Measurements from ENCODE around the gene ZNF23.
A peak's percentile ranks its signal among the peaks of the same experiment; 100 is the strongest.
"Not testable (repeated sequence)": the region's sequence is repeated elsewhere in the genome, so short reads cannot be mapped to it uniquely, and the experiment has no call there.

Gene ZNF23

DNA sequence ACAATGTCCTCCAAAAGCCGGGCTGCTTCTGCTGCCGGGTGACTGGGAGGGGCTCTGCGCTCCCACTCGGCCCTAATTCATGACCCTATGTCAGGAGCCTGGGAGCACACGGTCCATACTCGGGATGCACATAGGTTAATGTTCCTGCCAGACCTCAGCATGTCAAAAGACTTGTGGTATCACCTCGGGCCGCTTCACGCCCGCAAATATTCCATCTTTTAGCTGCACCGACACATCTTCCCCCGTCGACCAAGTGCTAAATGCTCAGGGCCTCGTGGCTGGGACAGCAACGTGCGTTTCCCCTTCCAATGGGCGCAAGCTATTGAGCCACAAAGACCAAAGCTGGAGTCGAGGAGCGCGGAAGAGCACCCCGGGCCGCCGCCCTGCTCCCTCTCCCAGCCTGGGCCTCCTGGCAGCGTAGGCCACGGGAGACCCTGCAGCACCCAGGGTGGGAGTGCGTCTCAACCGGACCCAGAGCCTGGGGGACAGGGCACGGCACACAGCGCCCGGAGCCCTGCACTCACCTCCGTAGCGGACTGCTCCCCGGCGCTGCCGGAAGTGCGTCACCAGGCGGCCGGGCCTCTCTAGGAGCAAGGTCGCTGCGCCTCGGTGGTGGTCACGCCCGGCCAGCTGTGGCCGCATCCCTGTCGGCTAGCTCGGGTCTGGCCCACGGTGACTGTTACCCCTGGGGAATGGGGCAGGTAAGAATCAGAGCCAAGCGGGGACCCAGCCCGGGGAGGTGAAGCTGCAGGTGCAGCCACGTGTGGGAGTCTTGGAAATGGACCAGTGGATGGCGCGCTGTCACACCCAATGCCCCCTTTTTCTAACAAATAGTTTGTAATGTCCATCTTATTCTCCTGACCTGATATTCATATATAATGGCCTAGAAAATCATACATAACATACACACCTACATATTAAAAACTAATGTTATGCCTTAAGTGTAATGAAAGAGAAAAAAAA is at the start of gene ZNF23:
TSS of gene ZNF23 (minus strand) at position 562 of the 963 bp plus-strand sequence. CDS start 5,451 bp downstream, outside the sequence.
- DNase-seq (ENCODE audit: low read depth): peak; percentile 55

DNA sequence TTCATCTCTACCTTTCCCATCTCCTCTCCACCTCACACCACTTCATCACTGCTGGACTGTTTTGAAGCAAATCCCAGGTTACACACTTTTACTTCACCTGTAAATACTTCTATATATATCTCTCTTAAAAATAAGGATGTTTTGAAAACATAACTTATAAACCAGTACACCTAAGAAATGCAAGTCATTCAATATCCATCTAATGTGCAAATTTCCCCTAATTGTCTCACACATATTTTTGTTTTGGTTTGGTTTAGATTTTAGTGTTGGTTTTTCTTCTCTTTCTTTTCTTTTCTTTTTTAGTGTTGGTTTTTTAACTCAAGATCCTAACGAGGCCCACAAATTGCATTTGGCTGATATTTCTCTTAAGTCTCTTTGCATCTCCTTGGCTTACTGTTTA is 45.0 kb upstream of the ZNF23 start:
- no peak for DNase-seq (ENCODE audit: low read depth)

DNA sequence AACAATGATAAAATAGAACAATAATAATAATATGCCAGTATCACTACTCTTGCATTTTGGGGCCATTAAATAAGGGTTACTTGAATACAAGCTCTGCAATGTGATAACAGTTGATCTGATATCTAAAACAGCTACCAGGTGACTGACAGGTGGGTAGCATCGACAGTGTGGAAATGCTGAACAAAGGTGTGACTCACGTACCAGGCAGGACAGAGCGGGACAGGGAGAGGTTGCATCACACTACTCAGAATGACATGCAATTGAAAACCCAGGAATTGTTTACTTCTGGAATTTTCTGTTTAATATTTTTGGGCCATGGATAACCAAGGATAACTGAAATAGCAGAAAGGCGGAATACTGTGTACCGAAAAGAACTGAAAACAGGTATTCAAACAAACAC is 42.9 kb upstream of the ZNF23 start:
- no peak for DNase-seq (ENCODE audit: low read depth)

DNA sequence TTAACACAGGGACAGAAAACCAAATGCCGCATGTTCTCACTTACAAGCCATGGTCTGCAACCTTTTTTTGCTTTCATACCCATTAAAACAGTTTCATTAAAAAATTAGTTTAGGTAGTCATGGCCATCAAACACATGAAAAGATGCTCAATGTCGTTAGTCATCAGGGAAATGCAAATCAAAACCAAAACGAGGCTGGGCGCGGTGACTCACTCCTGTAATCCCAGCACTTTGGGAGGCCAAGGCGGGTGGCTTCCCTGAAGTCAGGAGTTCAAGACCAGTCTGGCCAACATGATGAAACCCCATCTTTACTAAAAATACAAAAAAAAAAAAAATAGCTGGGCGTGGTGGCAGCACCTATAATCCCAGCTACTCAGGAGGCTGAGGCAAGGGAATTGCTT is 42.0 kb upstream of the ZNF23 start:
- DNase-seq (ENCODE audit: low read depth): not testable (repeated sequence)

DNA sequence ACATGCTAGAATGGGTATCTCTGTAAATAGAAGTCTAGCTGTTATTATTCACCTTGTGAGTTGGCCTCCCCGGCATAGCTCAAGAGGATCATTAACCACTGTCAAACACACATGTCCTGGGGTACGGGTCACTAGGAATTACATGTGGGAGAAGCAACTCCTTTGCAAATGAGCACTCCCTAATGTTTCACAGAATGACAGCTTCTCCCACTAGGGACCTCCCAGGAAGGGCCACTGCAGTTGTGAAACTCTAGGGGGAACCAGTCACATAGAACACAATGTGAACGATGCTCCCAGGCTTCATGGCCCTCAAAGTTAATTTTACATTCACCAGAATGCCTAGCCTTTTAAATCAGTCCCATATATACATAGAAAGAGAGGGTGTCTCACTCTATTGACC is 39.5 kb upstream of the ZNF23 start:
- DNase-seq (ENCODE audit: low read depth): no peak

DNA sequence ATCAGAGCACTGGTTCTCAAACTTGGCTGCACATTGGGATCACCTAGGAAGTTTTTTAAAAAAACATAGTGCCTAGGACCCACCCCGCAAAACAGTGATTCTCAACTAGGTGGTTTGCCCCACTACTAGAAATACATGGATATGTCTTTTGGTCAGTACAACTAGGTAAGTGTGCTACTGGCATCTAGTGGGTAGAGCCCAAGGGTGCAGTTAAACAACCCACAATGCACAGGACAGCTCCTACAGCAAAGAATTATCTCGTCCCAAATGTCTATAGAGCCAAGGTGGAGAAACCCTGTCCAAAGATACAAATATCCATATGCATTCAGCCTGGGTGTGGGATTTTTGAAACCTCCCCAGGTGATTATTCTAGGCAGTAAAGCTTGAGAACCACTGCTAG is 38.9 kb upstream of the ZNF23 start:
- DNase-seq (ENCODE audit: low read depth): no peak

DNA sequence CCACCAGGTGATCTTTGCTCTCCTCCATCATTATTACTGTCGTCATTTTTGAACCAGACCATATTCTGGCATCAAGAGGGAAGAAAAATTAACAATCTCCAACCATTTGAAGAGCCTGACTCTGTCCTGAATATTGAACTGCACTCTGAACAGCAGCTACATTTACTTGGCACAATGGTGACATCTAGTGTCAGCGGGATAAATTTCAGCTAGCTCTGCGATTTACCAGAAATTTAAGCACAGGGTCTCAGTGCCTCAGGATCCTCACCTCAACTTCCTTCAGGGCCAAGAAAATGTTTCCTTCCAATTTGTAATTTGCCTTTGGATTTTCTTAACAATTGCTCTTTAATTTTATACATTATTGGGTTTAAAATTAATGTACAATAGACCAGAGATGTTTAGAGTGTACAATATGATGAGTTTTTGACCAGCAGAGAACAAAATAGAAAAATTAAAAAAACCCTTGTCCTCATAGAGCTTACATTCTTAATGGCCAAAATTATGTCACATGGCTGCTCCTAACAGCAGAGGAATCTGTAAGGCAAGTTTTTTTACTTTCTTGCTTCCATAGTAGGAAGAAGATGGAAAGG is 37.8 kb upstream of the ZNF23 start:
- DNase-seq (ENCODE audit: low read depth): no peak

DNA sequence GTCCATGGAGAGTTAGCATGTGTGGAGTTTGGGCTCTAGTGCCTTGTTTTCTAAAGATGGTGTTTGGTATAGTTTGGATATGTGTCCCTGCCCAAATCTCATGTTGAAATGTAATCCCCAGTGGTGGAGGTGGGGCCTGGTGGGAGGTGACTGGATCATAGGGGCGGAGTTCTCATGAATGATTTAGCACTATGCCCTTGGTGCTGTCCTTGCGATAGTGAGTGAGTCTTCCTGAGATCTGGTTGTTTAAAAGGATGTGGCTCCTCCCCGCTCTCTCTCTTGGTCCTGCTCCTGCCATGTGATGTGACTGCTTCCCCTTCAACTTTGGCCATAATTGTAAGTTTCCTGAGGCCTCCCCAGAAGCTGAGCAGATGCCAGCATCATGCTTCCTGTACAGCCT is 36.0 kb upstream of the ZNF23 start:
- DNase-seq (ENCODE audit: low read depth): no peak

DNA sequence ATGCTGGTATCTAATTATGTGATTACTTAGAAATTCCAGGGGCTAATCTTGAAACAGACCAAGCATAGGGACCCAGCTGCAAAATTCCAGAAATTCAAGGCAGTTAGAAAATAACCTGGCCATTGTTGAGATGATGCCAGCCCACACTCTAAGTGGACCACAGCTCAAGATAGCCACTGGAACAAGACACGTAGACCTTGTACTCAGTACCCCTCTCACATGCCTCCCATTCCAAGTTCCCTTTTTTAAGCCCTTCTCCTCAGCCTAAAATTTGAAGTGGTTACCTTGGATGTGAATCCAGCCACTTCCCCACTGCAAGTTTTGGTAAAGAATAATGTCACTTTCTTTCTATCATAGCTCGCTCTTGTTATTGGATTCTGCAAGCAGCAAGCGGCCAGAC is 31.2 kb upstream of the ZNF23 start:
- no peak for DNase-seq (ENCODE audit: low read depth)

DNA sequence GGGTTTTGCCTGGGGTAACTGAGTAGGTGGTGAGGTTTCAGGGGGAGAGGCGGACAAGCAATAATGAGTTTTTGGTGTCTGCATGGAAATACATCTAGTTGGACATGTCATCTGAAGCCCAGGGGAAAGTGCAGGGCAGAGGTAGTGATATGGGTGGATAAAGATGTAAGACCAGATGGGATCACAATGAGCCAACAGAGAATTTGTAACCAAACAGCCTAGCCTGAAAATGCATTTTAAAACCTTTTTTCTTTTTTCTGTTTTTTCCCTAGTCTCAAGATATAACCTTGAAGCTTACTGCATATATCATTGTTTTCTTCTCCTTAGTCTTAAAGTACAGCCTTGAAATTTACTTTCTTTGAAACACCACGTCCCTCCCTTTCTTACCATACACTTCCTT is 30.7 kb upstream of the ZNF23 start:
- no peak for DNase-seq (ENCODE audit: low read depth)

DNA sequence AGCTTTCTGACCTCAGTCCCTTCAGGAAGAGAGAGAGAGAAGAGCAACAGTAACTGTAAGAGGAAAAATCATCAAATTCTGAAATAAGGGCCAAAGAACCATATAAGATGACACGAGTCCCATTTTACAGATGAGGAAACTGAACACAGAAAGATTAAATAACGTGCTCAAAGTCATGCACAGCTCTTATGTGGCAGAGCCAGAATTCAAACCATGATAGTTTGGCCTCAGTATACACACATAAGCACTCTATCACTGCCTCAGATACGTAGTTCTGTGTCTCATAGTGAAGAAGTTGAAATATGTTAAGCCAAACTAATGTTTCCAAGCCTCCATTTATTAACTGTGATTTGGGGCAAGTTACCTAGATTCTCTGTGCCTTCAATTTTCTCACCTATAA is 29.0 kb upstream of the ZNF23 start:
- no peak for DNase-seq (ENCODE audit: low read depth)

DNA sequence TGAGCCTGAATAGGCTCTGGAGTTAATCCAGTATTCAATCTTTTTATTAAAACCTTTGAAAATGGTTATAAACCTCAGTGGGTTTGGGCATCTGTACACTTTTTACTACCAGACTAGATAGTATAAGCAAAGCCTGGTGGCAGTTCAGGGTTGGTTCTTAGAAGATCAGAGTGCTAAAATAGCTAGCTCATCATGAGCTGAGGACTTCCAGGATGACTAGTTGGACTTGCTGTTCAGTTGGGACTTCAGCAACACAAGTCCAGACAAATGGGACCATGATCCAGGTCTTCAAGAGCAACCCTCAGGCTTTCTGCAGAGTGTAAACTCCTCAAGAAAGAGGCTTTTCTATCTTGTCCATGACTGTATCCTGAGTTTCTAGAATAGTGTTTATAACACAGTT is 28.3 kb upstream of the ZNF23 start:
- no peak for DNase-seq (ENCODE audit: low read depth)

DNA sequence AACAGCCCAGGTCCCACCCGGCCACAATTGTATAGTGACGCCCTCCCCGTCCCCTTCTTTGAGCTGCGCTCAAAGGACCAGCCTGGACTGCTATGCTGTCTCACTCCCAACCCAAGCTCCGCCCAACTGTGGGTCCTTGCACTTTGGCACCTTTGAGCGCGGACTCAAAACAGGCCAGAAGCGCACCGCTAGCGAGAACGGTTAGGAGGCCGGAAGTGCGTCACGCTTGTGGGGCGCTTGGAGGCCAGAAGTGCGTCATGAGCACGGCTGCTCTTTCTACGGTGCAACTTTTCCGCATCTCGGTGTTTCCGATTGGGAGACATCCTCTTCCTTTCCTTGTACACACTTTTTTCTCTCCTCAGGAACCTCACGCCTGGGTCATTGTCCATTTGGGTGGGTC is 27.1 kb upstream of the ZNF23 start, which contains the start of gene ZNF19:
TSS of gene ZNF19 (minus strand) at position 203 of the 400 bp plus-strand sequence. CDS start 7,210 bp downstream, outside the sequence.
- no peak for DNase-seq (ENCODE audit: low read depth)

DNA sequence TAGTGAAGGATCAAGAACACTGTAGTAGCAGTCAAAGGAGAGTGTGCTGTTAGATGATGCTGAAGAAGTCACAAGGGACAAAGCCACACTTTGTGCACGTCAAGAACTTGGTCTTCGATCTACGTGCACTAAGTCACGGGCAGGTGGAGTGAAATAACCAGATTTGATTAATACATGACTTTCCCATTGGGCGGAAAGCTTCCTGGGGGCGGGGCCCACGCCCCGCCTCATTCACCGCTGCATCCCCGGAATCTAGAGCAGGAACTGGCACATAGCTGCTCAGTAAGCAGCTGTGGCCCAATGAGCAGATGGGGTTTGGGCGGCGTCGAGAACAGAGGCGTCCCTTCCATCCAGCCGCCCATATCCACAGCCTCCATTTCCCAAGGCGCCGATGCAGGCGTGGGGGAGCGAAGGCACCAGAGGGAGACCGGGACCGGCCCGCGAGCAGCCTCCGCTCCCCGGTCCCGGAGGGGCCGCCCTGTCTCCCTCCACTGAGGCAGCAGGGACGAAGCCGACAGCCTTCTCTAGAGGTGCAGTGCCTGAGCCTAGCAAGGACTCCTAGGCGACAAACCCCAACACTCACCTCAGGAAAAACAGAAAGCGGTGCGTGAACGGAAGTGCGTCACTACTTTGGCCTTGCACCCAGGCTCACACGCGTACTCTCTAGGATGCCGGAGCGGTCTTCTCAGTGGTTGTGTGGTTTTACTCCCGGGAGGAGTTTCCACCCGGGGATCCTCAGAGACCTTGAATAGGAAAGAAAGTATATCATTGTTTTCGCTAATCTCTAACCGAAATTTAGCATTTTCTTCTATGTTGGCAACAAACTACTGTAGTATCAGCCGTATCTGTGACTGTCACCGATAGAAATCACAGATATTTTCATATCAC is 22.2 kb upstream of the ZNF23 start:
- DNase-seq (ENCODE audit: low read depth): peak; percentile 86

DNA sequence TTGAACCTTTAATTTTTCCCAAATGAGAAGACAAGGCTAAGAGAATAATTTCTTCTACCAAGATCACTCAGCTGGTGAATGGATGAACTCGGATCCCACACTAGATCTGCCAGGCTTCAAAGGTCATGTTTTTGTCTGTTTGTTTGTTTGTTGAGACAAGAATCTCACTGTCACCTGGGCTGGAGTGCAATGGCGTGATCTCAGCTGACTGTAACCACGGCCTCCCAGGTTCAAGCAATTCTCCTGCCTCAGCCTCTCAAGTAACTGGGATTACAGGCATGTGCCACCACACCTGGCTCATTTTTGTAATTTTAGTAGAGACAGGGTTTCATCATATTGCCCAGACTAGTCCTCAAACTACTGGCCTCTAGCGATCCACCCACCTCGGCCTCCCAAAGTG is 20.5 kb upstream of the ZNF23 start:
- no peak for DNase-seq (ENCODE audit: low read depth)

DNA sequence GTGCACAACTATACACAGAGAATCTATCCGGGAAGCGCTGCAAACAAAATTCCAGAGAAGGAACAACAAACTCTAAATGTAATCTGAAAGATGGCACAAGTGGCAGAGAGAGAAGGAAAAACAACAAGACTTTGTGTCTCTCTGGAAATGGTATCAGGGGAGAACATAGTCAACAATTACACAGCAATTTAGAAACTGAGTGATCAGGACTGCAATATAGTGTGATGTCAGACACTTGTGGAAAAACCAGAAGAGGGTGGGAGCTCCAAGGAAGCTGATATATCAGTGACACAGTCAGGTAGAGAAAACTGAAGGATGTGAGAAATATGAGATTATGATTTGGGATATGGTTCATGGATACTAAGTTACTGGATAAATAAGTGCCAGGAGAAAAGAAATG is 18.9 kb upstream of the ZNF23 start:
- DNase-seq (ENCODE audit: low read depth): no peak

DNA sequence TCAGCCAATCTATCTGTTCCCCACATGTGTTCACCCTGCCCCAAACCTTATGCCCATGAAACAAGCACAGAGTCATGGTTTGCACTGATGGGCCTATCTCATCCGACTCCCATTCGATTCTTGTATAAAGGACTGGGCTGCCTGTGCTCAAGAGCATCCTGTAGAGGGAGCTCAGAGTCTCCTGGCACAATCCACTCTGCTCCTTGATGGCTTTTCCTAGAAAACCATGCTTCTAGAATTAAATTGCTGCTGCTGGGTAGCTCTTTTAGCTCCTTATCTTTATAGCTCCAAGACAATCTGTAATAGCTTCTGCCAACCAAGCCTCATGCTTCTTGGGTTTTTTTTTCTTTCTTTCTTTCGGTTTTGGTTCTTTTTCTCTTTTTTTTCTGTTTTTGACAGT is 17.4 kb upstream of the ZNF23 start:
- no peak for DNase-seq (ENCODE audit: low read depth)

DNA sequence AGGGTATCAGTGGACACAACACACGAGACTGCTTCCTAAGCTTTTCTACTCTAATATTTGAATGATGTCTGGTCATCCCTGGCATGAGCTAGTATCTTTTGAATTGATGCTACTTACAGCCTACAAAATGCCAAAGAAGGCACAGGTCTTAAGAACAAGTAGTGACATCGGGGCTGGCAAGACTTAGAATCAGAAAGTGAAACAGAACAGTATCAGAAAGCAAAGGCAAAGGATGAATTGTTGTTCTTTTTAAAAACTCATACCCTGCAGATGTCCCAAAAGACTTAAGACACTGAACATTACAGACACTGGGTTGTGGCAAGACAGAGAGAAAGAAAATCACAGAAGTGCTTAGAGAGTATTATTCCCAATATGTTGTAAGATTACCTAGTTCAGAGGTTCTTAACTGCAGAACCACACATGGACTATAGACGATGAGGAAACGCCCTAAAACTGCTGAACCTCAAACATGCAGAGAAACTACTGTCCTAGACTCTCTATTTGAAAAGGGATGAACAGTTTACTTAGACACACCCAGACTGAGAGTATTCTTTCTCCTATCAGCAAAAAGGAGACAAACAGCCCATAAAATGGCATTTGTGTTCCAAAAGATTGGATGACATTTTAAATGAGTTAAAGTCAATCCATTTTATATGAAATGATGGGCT is 14.5 kb upstream of the ZNF23 start:
- no peak for DNase-seq (ENCODE audit: low read depth)

DNA sequence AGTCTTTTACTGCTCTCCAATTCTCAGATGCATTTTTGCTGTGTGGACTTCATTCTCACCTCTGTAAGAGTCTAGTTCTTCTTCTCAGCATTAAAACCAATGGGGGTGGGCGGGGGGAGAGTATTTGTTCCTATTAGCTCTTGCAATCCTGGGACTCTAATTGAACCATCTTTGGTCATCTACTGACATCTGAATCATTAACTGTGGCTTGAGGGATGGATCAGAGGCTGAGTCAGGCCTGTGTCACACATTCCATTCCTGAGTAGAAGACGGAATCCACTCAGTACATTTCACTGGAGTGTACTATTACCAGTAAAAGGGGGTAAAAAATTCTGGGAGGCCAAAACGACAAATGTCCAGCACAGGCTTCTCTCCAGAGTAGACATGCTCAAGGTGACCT is 12.8 kb upstream of the ZNF23 start:
- DNase-seq (ENCODE audit: low read depth): peak; percentile 76

DNA sequence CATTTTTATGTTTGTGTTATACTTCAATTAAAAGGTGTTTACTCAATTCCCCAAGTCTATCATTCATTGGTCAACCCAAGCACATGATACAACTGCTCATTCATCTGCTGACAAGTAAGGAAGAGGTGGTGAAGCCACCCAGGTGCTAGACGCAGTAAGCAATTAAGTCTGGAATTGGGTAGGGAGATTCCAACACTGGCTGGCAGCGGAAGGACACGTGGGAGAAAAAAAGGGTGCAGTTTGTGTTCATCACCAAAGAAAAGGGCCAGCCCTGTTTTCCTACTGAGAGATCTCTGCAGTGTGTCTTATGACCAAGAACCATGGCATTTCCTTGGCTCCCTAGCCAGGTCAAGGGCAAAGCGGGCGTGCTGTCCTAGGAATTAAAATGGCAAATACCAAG is 11.8 kb upstream of the ZNF23 start:
- no peak for DNase-seq (ENCODE audit: low read depth)

DNA sequence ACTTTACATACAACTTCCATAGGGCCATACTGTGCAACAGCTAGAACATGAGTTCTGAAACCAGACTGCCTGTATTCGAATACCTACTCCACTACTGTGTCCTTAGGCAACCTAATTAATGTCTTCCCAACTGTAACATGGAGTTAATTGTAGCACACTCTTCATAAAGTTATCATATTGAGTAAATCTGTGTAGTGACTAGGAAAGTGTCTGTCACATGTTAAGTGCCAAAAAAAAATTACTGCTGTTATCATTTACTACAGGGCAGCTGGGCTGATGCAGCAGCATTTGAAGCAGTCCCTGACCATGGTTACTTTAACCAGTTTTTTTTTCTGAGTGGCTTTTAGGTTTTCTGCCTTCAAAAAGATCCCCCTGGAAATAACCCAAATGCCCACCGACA is 10.9 kb upstream of the ZNF23 start:
- no peak for DNase-seq (ENCODE audit: low read depth)

DNA sequence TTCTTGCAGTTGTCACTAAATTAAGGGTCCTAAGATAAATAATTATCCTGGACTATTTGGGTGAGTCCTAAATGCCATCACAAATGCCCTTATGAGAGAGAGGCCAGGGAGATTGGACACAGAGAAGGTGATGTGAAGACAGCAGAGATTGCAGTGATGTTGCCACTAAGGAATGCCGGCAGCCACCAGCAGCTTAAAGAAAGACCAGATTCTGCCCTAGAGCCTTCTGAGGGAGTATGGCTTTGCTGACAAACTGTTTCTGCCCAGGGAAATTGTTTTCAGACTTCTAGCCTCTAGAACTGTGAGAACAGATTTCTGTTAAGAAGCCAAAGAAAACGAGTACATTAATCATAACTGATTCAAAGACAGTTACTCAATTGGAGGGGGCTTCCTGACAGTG is 10.0 kb upstream of the ZNF23 start:
- DNase-seq (ENCODE audit: low read depth): no peak

All from GM04504 (cell line).